OCI-LY7 (cell line): ENCODE results near the gene RPLP2.

ENCODE experiments used
- EZH2phosphoT487 ChIP-seq: fragments of 200-600 bp; sonication (generic); IDR thresholded peaks from 2 replicates; pipeline ENCODE4 v1.6.1; 2018; ENCODE audit warnings: low read depth, borderline replicate concordance, mild to moderate bottlenecking, mixed run types, antibody characterized with exemption, low read length, moderate library complexity, mixed read lengths
- TF ChIP-seq, protein P1 (sequence below): fragments of 200-600 bp; sonication (generic); conservative IDR thresholded peaks from 2 replicates; pipeline ENCODE4 v1.5.1; 2014; ENCODE audit warnings: mild to moderate bottlenecking, antibody characterized with exemption, low read length, moderate library complexity, mixed read lengths

DNA sequence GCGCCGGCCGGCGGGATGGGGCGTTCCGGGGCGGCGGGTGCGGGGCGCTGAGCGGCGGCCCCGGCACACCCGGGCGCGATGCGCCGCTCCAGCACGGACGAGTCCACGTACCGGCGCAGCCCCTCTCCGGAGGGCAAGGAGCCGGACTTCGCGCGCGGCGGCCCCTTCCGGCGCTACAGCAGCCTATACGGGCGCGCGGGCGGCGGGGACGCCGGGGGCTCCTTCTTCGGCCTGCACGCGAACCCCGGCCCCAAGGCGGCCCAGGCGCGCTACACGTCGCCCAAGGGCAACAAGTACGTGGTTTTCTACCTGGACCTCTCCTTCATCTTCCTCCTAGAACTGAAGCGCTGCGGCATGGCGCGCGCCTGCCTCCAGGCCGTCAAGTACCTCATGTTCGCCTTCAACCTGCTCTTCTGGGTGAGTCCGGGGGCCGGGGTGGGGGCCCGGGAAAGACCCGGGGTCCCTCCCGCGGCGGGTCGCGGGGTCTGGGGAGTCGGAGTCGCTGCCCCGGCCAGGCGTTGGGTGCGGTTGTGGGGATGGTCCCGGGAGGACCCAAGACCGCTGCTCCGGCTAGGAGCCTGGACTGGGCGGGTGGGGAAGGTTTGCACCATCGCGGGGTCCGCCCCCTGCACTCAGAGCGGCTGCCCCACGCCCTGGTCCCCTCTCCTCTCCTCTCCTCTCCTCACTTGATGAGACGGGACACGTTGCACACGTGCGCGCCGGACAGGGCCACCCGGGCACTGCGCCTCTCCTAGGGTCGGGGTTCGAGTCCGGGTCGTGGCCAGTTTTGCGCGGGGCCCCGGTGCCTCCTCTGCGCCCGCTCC is 40.4 kb downstream of the RPLP2 start:
- TF ChIP-seq, protein P1, sequence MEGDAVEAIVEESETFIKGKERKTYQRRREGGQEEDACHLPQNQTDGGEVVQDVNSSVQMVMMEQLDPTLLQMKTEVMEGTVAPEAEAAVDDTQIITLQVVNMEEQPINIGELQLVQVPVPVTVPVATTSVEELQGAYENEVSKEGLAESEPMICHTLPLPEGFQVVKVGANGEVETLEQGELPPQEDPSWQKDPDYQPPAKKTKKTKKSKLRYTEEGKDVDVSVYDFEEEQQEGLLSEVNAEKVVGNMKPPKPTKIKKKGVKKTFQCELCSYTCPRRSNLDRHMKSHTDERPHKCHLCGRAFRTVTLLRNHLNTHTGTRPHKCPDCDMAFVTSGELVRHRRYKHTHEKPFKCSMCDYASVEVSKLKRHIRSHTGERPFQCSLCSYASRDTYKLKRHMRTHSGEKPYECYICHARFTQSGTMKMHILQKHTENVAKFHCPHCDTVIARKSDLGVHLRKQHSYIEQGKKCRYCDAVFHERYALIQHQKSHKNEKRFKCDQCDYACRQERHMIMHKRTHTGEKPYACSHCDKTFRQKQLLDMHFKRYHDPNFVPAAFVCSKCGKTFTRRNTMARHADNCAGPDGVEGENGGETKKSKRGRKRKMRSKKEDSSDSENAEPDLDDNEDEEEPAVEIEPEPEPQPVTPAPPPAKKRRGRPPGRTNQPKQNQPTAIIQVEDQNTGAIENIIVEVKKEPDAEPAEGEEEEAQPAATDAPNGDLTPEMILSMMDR = no peak
- no peak for TF ChIP-seq EZH2phosphoT487
